GM12865 (cell line): ENCODE measurements around the gene ATP2B3.

ENCODE experiments used
- DNase-seq: peaks from one replicate; pipeline ENCODE4 v3.0.0; 2010; ENCODE audit warnings: low read depth
- H3K4me3 ChIP-seq: 2 replicates; pipeline ENCODE4 v1.5.1; 2011; ENCODE audit warnings: mild to moderate bottlenecking, low read depth, low read length, control low read depth
- TF ChIP-seq, protein P1 (sequence below): IDR thresholded peaks from 2 replicates; pipeline ENCODE4 v1.5.1; 2011; ENCODE audit warnings: low read length, control low read depth, low read depth, inconsistent platforms; ENCODE audit not compliant: insufficient read depth; ENCODE audit errors: missing control alignments

ATP2B3 gene

GRCh38 chrX:153593811-153594500, 76.5 kb downstream of the ATP2B3 start:
- TF ChIP-seq, protein P1, sequence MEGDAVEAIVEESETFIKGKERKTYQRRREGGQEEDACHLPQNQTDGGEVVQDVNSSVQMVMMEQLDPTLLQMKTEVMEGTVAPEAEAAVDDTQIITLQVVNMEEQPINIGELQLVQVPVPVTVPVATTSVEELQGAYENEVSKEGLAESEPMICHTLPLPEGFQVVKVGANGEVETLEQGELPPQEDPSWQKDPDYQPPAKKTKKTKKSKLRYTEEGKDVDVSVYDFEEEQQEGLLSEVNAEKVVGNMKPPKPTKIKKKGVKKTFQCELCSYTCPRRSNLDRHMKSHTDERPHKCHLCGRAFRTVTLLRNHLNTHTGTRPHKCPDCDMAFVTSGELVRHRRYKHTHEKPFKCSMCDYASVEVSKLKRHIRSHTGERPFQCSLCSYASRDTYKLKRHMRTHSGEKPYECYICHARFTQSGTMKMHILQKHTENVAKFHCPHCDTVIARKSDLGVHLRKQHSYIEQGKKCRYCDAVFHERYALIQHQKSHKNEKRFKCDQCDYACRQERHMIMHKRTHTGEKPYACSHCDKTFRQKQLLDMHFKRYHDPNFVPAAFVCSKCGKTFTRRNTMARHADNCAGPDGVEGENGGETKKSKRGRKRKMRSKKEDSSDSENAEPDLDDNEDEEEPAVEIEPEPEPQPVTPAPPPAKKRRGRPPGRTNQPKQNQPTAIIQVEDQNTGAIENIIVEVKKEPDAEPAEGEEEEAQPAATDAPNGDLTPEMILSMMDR, result no peak
- H3K4me3 ChIP-seq, result no peak overlapping the region

GRCh38 chrX:153595387-153595786, 77.9 kb downstream of the ATP2B3 start:
- no peak for DNase-seq
- TF ChIP-seq, protein P1, result no peak
- H3K4me3 ChIP-seq, result no peak overlapping the region

More at GRCh38 chrX:153593811-153594500, 76.5 kb downstream of the ATP2B3 start:
- DNase-seq, result no peak

DNA sequence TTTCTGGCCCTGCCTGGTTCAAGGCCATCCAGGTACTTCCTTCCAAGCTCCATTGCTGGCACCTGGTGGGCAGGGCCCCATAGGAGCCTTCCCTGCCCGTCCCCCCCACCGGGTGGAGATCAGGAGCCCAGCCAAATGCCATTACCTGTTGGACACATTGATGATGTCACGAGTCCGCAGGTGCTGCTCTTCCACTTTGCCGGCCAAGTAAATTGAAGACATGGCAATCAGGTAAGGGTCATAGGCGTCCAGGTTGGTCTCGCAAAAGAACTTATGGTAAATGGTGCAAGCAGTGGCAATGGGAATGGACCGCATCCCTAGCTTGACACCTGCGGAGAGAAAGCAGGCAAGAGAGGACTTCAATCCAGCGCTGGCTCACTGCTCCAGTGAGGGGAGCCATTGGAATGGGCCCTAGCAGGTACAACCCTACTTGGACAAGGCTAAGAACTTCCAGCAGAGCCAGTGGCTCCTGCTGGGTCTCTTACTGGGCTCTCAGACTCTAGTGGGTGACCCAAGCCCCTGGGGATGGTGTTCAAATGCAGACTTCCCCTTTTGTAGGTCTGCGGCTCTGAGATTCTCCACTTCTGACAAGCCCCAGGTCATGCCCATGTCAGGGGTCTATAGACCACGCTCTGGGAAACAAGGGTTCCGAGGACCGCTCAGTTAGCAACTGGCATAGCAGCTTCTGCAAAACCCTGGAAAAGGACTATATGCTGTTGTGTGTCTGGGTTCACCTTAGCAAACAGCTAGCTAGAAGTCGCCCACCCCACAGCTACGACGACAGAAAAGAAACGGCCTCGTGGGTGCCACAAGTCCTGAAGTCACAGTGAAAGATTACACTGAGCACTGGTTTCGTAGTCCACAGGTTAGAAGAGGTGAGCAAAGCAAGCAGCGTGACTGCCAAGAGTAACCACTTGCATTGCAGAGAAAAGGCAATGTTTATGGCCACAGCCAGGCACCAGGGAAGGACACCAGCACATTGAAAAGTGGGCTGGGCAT, 78.7 kb downstream of the ATP2B3 start:
- H3K4me3 ChIP-seq, result no peak overlapping the region
- TF ChIP-seq, protein P1, result no peak

DNA sequence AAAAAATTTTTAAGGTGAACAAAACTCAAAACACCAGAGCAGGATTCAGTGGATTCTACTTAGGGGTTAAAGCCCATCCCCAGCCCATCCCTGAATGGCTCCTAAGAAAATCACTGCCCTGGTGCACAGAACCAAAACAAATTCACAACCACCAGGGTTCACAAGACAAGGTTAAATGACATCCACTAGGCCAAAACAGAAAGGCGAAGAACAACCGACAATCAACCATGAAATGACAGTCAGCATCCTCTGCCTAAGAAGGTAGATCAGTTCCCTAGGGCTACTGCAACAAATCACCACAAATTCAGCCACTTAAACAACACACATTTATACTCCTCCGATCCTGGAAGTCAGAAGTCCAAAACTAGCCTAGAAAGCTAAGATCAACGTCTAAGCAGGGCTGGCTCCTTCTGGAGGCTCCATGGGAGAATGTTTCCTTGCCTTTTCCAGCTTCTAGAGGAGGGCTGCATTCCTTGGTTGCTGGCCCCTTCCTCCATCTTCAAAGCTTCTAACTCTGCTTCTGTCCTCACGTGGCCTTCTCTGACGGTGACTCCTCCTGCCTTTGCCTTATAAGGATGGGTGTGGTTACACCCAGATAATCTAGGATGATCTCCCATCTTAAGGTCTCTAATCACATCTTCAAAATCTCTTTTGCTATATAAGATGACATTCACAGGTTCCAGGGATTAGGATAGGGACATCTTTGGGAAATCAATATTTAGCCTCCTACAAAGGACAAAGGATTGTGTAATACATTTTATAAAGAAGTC, 79.7 kb downstream of the ATP2B3 start:
- DNase-seq, result no peak
- H3K4me3 ChIP-seq, result no peak overlapping the region
- TF ChIP-seq, protein P1, result no peak

More for the DNA sequence above, 78.7 kb downstream of the ATP2B3 start:
- DNase-seq, result no peak

- TF ChIP-seq, protein P1, result no peak
- peak within 1 kb of the TSS; percentile 73 for H3K4me3 ChIP-seq
- peak; percentile 36 for DNase-seq
Observed at GRCh38 chrX:153598541-153599191, 81.2 kb downstream of the ATP2B3 start, which contains the start of gene CCNQ. Gene CCNQ, minus strand, starts transcription at chrX:153599139. Its CDS starts 66 bp downstream, at chrX:153599073.
